CD4-positive, alpha-beta T cell treated with Interleukin-6 for 4 hours (primary cell): Measurements from ENCODE around the gene TMEM108.

Source experiments
- DNase-seq: peaks from one replicate; pipeline ENCODE4 v3.0.0-alpha.2; 2020; ENCODE audit warnings: mixed read lengths

The TMEM108 gene

DNA sequence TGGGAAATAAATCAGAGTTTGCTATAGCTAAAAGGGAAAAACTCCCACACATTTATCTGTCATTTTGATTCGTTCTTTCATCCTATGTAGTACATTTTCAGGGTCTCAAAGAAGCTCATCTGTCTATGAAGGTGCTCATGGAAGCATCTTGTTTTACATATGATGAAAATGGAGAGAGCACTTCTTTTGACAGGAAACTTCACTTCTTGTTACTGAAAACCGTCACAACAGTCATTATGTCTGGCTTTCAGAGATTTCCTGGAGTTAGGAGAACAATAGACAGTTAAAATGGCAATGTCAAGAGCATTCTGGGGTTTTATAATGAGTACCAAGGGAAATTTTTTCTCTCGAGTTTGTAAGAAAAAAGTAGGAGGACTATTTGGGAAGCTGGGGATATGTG, 83.3 kb downstream of the TMEM108 start:
- DNase-seq = no peak

DNA sequence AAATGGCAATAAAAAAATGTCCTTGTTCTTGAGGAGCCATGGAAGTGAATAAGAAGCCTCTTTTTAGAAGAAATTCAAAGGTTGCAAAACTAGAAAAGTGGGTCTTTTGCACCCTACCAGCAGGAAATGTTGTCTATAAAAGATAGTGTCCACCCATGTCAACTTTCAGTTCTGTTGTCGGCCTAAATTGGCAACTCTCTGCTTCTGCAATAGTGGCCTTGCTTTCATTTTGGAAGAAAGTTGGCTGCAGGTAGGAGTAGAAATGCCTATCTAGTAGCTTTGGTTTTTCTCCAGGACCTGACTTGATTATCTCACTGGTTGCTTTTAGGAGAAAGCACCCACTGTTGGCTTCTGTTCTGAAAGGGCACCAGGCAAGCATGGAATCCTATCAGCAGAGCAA, 85.4 kb downstream of the TMEM108 start:
- DNase-seq = no peak

DNA sequence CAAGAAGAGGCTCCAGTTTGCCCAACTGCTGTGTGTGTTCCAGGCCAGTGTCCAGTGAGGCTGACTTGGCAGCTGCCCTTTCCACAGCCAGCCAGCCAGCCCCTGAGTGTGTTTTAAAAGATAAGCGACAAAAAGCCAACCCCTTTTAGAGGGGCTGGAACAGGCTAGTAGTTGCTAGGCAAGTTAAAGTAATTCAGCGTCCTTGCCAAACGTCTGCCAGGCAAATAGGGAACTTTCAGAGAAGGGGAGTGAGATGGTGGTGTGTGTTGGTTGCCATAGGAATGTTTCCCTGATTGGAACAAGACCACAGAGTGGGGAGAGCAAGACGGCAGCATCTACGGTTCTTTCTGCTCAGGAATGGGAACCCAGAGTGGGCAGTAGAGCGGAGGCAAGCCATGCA, 86.3 kb downstream of the TMEM108 start:
- DNase-seq = no peak

DNA sequence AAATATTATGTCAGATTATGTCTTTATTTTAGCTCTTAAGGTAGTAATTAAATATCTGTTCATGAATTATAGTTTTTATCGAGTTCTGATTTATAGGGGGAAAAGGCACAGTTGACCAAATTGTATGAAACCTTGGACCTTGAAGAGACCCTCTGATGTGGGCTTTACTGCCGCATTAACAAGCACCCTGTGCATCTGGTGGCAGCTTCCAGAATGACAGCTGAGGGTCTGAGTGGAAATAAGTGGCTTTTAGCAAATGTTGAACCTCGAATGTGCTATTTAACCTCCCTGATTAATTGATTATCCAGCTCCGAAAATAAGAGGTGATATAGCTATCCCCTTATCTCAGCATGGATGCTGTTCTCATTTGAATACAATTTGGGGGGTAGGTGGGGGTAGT, 87.0 kb downstream of the TMEM108 start:
- no peak for DNase-seq

DNA sequence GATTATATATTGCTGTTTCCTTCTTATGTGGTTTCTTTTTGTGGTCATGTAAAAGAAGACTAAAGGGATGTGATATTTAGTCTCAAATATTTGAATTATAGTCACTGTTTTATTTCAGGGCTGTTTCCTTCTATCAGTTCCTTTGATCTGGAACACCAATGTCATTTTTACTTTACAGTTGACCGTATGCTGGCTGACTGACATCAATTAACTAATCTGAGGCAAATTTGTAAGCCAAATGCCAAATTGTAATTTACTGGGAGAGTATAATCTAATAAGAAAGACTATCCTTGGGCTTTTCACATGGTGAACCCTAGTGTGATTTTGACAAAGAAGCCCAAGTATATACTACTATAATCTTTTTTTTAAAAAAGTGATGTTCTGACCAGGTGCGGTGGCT, 87.6 kb downstream of the TMEM108 start:
- no peak for DNase-seq

DNA sequence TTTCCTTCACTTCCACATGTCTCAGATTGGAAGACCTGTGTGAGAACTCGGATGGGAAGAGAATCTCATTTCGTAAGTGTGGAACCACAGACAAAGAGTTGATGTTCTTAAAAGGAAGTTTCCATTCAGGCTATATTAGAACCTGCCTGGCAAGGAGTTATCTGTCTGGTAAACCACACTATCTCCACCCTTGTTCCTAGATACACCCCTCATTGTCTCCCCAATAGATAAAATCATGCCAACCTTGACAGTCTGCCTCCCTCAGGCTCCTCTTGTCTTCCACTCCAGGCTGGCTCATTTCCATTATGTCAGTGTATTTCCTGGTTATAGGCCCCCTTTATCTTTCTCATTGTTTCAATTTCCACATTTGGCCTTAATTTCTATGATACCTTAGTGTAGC, 89.2 kb downstream of the TMEM108 start:
- DNase-seq = no peak

DNA sequence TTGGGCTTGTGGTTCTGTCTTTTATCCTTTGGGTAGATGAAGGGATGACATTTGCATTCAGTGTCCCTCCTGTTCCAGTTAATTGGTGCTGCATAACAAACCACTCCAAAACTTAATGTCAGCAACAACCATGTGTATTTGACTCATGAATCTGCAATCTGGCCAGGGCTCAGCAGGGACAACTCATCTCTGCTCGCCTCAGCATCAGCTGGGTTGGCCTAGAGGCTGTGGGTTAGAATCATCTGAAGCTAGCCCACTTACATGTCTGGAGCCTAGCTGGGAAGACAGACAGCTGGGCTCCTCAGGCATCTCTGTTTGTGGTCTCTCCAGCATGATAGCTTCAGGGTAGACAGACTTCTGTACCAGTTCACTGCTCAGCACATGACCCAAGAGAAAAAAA, 92.0 kb downstream of the TMEM108 start:
- DNase-seq = no peak

DNA sequence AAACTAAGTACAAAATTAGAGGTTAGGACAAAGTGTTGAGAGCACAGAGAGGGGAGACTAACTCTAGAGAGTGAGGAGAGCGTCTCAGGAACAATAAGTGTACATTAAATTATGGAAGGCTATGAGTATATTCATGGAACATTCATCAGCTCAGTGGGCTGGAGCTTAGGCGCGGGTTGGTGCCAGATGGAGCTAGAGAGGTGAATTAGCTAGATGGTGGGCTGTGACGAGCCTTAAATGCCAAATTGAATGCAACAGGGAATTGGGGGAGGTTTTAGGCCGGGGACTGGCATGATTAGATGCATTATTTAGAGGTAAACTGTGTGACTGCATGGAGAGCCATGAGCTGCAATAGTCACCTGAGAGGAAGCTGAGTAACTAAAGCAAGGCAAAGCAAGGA, 97.1 kb downstream of the TMEM108 start:
- DNase-seq = no peak

DNA sequence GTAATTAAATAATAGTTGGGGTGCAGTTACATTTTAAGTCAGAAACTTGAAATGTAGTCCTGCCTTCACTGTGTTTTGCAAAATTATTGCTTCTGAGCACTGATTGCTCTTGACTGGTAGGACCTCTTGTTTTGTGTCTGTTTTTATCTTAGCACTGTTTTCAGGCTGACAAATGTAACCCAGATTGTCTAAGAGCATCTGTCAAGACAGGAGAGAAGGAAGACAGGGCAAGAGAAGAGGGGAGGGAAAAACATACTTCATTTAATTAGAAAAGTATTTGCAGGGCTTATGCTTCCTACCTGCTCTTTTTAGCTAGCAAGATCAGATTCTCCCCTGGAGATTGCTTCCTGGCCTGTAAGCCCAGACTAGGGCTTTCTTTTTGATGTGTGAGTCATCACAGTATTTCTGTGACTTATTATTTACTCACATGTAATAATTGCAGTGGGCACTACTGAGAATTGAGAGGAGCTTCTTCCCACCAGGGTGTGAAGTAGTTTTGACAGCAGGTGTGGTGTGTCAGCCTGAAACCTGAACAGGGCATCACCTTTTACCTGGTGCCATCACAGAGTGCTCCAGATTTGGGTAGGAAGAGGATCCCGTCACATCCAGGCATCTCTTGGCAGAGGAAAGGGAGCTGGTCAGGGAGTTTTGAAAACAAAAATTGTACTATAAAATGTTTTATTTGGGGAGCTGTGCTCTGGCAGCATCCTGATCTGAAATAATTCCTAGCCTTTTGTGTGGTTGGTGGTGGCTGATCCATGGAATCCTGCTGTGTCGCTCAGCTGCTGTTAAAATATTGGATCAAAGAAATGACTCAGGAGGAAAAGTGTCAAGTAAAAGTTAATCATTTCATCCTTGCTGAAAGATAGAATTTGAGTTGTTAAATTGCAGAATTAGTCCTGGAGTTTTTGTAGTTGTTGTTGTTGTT, 98.2 kb downstream of the TMEM108 start:
- DNase-seq = no peak

DNA sequence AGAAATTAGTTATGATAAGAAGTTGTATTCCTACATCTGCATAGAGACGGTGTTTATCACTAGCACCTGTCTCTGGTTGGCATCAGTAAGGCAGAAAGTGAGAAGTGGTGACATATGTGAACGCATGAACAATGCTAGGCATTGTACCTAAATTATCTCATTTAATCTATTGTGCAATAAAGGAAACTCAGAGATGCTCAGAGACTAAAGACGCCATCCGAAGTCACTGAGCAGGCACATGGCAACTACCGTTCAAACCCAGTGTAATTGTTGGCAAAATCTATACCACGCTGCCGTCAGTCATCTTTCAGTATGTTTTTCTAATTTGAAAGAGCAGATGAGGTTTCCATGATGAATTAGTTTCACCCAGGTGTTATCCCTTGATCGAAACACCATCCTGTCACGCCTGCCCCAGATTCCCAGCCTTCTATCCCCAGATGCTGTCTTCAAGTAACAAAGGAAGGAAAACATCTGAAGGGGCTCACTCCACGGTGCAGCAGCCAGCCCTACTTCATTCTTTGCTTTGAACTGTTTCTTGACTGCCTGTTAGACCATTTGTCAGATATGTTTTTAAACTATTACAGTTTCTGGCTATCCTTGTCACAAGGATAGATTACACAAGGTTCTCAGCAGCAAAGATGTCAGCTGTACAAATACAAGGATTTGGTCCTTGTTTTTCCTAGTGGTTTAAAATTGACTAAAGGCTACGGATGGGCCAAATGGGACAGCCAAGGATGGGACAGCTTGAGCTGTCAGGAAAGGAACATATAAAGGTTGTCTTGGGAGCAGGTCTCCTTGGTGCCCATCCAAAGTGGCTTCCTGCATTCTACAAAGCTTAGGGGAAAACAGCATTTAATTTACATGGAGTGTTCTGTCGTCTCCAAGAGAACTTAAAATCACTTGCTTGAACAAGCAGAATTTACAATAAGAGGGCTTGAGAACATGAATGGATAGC, 99.1 kb downstream of the TMEM108 start:
- DNase-seq = no peak

DNA sequence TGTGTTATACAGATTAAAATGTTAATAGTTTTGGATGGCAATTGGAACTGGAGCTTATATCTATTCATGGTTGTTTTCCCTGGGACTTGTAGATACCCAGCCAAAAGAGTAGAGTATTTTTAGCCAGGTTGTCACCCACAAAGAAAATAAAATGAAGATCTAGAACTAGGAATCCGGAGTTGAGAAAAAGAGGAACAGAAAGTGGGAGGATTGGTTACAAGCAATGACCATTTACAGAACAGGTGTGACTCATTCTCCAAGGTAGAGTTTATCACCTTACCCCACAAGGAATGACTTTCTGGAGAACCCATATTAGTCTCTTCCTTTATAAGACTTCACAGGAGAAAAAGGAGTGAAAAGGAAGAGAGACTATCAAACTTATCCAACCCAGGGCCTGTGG, 99.8 kb downstream of the TMEM108 start:
- no peak for DNase-seq

DNA sequence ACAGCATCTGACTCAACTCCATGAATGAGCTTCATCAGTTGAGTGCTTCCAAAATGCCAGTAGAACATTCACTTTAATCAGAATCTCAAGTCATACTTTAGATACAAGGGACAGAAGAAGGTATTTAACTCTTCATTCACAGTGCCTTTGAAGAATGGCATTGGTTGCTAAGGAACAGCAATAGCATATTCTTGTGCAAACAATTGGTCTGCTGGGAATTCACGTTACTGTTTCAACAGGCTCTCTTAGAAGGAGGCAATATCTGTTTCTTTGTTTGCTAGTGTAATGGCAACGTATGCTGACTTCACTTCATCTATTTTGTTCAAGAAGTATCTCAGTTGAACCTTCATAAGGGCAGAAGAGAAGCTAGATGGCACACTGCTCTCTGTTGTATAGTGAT, 113.9 kb downstream of the TMEM108 start:
- DNase-seq = no peak

DNA sequence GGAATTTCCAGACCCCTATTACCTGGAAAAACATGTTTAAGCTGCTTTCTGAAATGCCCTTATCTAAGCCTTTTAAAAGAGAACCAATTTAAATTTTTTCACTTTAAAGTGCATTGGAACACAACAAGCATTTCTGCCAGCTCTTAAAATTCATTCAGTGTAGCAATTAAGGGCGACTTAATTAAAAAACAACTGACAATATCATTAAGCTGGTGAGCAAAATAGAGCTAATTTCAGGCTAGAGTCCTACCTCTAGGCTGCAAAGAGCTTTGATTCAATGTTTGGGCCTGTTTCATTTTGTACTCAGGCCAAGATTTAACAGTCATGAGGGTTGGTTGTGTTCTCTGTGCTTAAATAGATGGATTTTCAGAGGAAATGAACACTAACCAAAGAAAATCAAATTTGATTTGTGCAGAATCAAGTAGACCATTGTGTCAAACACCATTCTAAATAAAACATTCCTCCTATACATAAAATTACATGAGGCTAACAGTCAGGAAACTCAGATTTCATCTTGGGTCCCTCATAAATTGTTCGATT, 114.6 kb downstream of the TMEM108 start:
- no peak for DNase-seq

DNA sequence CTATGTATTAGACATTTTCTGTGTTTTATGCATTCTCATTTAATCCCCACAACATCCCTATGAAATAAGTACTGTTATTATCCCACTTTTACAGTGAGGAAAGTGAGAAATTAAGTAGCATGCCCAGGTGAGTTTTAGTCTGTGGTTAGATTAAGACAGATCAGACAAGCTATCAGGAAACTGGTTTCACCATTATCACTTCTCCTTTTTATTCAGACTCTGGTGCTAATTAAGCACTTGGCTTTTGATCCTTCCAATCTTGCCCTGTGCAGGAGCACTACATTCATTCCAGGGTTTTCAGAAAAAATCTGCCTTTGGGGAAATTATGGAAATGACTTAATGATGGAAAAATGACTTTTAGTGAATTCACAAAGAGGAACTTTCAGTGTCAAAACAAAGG, 115.2 kb downstream of the TMEM108 start:
- no peak for DNase-seq

DNA sequence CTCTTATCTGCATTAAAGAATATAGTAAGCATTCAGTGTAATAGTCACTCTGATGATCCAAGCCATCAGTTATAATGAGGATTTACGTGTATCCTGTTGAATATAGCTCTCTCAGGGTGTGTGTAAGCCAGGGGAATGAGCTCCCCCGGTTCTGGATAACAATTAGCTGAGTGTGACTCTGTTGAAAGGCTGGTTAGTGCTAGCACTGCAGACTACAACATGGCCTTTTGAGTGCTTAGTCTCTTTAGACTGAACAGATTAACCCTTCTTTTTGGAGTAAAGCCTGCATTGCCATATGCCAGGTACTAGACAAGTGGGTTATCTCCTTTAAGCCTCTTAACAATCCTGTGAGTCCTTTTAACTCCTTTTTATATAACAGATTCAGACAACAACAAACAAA, 119.5 kb downstream of the TMEM108 start:
- no peak for DNase-seq

DNA sequence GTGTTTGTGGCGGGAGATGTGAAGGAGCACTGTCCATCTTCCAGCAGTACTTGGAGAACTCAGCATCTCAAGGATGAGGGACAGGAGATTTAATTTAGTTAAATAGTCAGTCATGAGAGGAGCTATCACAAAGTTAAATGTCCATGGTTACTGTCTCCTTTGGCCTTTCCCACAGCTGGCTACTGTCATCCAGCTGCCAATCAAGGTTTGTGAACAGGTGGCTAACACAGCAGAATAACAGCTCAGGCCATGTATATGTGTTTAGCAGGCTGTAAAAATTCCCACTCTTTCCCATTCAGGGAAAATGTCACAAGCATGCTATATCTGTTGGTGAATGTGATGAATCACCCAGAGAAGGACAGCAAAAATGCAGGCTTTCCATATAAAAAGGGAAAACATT, 120.5 kb downstream of the TMEM108 start:
- DNase-seq = no peak

DNA sequence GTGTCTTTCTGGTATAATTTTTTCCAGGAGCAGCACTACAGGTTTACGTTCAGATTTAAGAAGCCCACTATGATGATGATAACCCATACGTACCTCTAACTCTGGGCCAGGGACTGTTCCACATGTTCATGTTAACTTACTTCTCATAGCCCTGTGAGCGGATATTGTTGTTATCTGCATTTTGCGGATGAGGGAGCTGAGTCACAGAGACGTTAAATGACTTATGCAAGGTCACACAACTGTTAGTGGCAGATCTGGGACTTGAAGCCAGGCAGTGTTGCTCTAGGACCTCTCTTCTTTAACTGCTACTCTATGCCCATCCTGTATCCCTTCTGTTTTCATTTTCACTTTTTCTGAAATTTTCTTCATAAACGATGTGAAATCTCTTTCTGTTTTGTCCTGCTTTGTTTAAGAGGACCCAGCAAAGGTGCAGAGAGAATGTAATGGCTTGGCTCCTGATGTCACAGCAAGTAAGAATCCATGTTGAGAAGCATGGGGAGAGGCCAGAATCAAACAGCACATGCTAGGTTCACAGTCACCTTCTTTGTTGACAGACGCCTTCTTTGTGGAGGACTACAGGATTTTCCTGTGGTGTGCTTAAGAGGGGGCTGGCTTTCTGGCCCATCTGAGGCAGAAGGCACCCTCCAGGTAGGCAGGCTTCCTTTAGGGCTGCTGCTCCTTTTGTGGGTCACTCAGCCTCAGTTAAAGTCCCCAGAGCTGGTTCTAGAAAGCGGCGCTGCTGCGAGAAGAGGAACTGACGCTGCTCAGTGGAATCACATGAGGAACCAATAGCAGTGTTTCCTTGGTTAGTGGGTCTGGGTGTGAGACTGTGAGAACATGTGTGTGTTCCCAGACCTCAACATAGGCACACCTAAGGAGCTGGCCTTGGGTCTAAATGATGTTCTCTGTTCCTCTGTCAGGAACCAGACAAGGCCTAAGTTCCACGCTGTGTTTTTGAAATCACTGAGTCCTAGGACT, 121.6 kb downstream of the TMEM108 start:
- no peak for DNase-seq

DNA sequence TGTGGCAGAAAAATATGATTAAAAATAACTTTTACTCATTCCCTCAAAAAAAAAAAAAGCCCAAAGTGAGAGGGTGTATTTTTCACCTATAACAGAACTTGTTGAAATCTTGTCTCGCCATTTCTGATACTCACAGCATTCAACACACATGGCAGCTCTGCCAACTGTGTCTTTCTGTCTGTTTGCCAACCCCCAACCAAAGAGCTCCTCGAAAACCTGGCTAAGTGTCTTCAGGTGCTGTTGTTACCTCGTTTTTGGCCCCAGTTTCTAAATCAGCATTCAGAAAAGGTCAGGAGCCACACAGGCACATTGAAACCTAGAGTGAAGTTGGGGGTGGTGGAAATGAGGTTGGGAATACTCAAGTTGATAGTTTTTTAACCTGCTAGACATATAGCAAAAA, 123.5 kb downstream of the TMEM108 start:
- DNase-seq = no peak

DNA sequence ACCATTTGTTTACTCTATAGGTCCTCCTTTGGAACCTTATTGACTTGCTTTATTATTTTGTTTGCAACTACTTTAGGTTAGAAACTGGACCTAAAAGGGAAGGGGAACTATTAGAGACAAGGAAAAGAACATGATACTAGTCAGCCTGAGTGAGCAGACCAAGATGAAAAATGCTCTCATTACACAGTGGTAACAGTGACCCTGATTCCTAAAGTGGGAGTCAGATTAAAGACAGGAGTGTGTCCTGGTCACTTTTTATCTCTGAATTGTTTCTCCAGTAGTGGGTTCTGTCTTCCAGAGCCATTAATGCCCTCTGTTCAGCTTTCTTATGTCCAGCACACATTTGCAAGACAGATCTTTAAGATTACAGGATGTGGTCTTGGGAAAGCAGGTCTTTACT, 124.1 kb downstream of the TMEM108 start:
- DNase-seq = no peak

DNA sequence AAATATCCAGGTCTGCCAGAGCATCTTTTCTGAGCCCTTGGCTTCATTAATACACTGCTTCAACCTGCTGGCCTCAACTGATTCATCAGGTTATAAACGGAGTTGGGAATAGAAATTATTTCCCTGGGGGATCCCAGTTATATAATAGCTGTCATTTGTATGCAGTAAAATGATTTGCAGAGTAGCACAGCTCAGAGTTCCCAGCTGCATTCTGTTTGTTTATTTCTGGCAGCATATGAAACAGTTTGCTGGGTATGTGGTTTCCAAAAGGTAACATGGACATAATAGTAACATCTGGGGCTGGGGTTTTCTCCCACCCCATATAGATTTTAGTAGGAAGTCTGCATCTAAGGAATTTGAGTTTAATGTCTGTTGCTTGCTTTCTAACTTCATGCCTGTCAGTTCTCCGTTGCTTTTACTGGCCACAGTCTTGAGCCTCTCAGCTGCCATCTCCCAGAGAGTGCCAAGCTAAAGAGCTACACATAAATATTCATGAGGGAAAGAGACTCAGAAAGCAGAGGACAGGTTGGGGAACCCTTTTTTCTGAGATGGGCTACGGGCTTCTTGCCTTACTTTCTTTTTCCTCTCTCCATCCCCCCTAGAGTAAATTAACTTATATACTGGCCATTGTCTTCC, 124.6 kb downstream of the TMEM108 start:
- DNase-seq = no peak

DNA sequence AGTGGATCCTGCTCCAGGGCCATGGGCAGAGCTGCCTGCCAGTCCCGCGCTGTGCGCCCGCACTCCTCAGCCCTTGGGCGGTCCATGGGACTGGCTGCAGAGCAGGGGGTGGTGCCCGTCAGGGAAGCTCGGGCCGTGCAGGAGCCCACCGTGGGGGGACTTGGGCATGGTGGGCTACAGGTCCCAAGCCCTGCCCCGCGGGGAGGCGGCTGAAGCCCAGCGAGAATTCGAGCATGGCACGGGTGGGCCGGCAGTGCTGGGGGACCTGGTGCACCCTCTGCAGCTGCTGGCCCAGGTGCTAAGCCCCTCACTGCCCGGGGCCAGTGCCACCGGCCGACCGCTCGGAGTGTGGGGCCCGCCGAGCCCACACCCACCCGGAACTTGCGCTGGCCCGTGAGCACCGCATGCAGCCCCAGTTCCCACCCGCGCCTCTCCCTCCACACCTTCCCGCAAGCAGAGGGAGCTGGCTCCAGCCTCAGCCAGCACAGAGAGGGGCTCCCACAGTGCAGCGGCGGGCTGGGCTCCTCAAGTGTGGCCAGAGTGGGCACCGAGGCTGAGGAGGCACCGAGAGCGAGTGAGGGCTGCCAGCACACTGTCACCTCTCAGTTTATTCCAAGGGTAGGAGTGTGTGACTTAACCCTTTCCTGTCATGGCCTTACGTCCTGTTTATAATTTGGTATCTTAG, 129.3 kb downstream of the TMEM108 start:
- DNase-seq = no peak
